Right atrium auricular region (tissue), 2 donors: ENCODE results near the gene CFAP20. TPM values are rescaled to one million over a fixed set of nuclear protein-coding genes. Genes with fewer than 3 reads are reported as not detected.

Experiments used
- DNase-seq: peaks from one replicate; pipeline ENCODE4 v3.0.0-alpha.2; 2019; ENCODE audit warnings: low spot score
- H3K27ac ChIP-seq, 2 donors: fragments of 200-600 bp; sonication (generic); 1 replicate in 1 of 2; 2 replicates in 1 of 2; pipeline ENCODE4 v1.5.1; 2016 to 2019
- H3K27me3 ChIP-seq, 2 donors: fragments of 200-600 bp; sonication (generic); one replicate each; pipeline versions ENCODE4 v1.5.1 to v1.6.0; 2017 to 2019
- H3K36me3 ChIP-seq: fragments of 200-600 bp; sonication (generic); one replicate; pipeline ENCODE4 v1.5.1; 2016
- H3K4me1 ChIP-seq, 2 donors: fragments of 200-600 bp; sonication (generic); one replicate each; pipeline versions ENCODE4 v1.5.1 to v1.6.0; 2017 to 2019
- H3K4me3 ChIP-seq, 2 donors: fragments of 200-600 bp; sonication (generic); 1 replicate in 1 of 2; 2 replicates in 1 of 2; pipeline ENCODE4 v1.5.1; 2017 to 2019; ENCODE audit warnings: mild to moderate bottlenecking in 1 of 2, moderate library complexity in 1 of 2
- H3K9me3 ChIP-seq, 2 donors: fragments of 200-600 bp; sonication (generic); one replicate each; pipeline ENCODE4 v1.5.1; 2019
- CTCF ChIP-seq, 2 donors: fragments of 200-600 bp; sonication (generic); IDR thresholded peaks; one replicate each; pipeline ENCODE4 v1.5.1; 2019; ENCODE audit warnings: antibody characterized with exemption in 2 of 2
- total RNA-seq, 2 donors: library from RNA; depleted of rRNA; stranded (reverse); fragments of >200 nt; gene quantifications; one replicate each; pipeline ENCODE4 v1.1.0, GENCODE V29; 2016

CFAP20 gene
- total RNA-seq, 2 donors from 2014 or later: 36.9 to 64.2 TPM

- Histone ChIP-seq H3K4me1 (no peaks in the 10 kb centered on the region), H3K27me3 (no peaks in the 10 kb centered on the region), H3K4me3 (no peak overlapping the region), H3K27ac (no peak overlapping the region), H3K9me3 (no peaks in the 10 kb centered on the region), H3K36me3 (peaks cover 41% of the 10 kb centered on the region)
- no peak for TF ChIP-seq CTCF (IDR thresholded peaks at IDR 0.05)
- DNase-seq: no peak
Measured at GRCh38 chr16:58158725-58159124, 29.5 kb upstream of the CFAP20 start.

GRCh38 chr16:58157951-58158540, 28.9 kb upstream of the CFAP20 start:
- no peak for DNase-seq
- no peak for TF ChIP-seq CTCF (IDR thresholded peaks at IDR 0.05)
- Histone ChIP-seq H3K27ac (no peak overlapping the region), H3K4me1 (no peaks in the 10 kb centered on the region), H3K36me3 (peaks cover 34% of the 10 kb centered on the region), H3K9me3 (no peaks in the 10 kb centered on the region), H3K27me3 (no peaks in the 10 kb centered on the region), H3K4me3 (no peak overlapping the region)

GRCh38 chr16:58157239-58157638, 28.1 kb upstream of the CFAP20 start:
- peaks cover 26% of the 10 kb centered on the region for H3K36me3 ChIP-seq

GRCh38 chr16:58155839-58156238, 26.7 kb upstream of the CFAP20 start:
- H3K36me3 ChIP-seq: peaks cover 12% of the 10 kb centered on the region
- H3K27me3 ChIP-seq: no peaks in the 10 kb centered on the region
- H3K4me3 ChIP-seq: no peak overlapping the region
- no peaks in the 10 kb centered on the region for H3K4me1 ChIP-seq
- no peak for DNase-seq
- no peak for TF ChIP-seq CTCF (IDR thresholded peaks at IDR 0.05)
- no peaks in the 10 kb centered on the region for H3K9me3 ChIP-seq
- H3K27ac ChIP-seq: no peak overlapping the region

More at GRCh38 chr16:58157239-58157638, 28.1 kb upstream of the CFAP20 start:
- no peak for TF ChIP-seq CTCF (IDR thresholded peaks at IDR 0.05)
- Histone ChIP-seq H3K27me3 (no peaks in the 10 kb centered on the region), H3K27ac (no peak overlapping the region), H3K9me3 (no peaks in the 10 kb centered on the region), H3K4me3 (no peak overlapping the region), H3K4me1 (no peaks in the 10 kb centered on the region)
- no peak for DNase-seq

- no peak for TF ChIP-seq CTCF (IDR thresholded peaks at IDR 0.05)
- no peak overlapping the region for H3K27ac ChIP-seq
- H3K27me3 ChIP-seq: no peaks in the 10 kb centered on the region
- H3K4me3 ChIP-seq: no peak overlapping the region
- DNase-seq: no peak
- H3K36me3 ChIP-seq: peaks cover 4% of the 10 kb centered on the region
- H3K4me1 ChIP-seq: no peaks in the 10 kb centered on the region
- H3K9me3 ChIP-seq: no peaks in the 10 kb centered on the region
Measured at GRCh38 chr16:58154345-58154744, 25.2 kb upstream of the CFAP20 start.

GRCh38 chr16:58152246-58152868, 23.2 kb upstream of the CFAP20 start:
- TF ChIP-seq CTCF (IDR thresholded peaks at IDR 0.05): no peak
- H3K27me3 ChIP-seq: no peaks in the 10 kb centered on the region

More at GRCh38 chr16:58152246-58152868, 23.2 kb upstream of the CFAP20 start:
- Histone ChIP-seq H3K4me3 (no peak overlapping the region), H3K4me1 (no peaks in the 10 kb centered on the region), H3K27ac (no peak overlapping the region), H3K36me3 (no peaks in the 10 kb centered on the region), H3K9me3 (no peaks in the 10 kb centered on the region)
- no peak for DNase-seq
